GM19351 (cell line): ENCODE data around the gene PCDH9.
A peak's percentile ranks its signal among the peaks of the same experiment; 100 is the strongest.

ENCODE experiments used
- ATAC-seq: cut with Tn5 transposase; IDR thresholded peaks from one replicate; pipeline ENCODE4 v1.9.1; 2021; ENCODE audit warnings: mild to moderate bottlenecking, moderate library complexity; ENCODE audit not compliant: unreplicated experiment

The PCDH9 gene

DNA sequence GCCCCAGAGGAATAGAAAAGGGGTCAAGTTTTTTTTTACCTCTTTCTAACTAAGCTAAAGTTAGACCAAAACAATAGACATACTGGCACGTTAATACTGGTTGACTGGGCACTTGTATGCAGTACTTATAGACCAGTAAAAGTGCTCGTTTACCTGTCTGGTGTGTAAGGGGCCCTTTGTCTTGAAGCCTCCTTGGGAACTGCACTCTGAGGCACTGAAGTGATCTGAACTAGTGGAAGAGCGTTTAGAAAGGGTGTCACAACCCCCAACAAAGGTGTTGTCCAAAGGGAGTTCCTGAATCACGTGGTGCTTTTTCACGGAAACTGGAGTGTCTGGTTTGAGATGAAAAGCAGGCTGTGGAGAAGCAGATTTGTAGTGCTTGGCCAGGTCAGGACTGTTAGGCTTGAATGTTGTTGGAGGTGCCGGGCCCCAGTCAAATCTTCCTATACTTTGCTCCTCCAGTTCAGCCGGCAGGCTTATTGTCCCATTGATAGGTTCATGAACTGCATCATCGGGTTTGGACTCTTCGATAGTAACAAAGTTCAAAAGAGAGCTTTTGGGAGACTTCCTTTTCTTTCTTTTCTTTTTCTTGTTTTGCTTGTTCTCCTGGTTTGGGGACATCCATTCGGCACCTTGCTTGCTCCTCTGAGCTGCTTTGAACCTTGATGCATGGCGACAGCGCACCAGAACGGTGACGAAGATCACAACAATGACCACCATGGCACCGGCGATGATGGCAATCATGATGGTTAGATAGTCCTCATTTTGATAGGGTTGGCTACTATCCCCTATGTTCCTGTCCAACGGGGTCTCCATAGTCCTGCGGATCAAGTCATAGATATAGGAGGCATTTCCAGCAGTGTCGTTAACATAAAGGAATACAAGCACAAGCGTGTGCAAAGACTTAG lies 4.6 kb downstream of the PCDH9 start:
- ATAC-seq, result no peak

- ATAC-seq, result peak; percentile 74
Measured at GRCh38 chr13:67224148-67224846, 5.8 kb downstream of the PCDH9 start.

GRCh38 chr13:67223742-67224141 lies 6.4 kb downstream of the PCDH9 start:
- no peak for ATAC-seq

- no peak for ATAC-seq
Measured at GRCh38 chr13:67223024-67223423, 7.1 kb downstream of the PCDH9 start.

GRCh38 chr13:67221630-67222226 lies 8.4 kb downstream of the PCDH9 start:
- peak; percentile 51 for ATAC-seq

DNA sequence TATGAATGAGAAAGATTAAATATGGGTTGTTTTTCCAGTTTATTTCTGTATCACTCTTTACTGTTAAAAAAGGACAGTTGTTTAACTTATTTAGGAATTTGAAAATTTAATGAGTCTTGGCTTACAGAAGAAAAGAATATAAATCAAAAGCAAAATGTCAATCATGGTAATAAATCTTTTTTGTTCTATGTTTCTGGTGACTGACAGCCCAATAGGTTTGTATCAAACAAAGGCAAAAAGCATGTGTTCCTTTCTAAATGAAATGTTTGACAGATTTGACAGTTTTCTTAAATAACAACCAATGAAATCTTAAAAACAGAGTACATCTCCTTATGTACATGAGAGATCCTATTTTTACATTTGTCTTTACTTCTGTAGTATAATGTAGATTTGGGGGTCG lies 11.0 kb downstream of the PCDH9 start:
- no peak for ATAC-seq

- no peak for ATAC-seq
Measured at GRCh38 chr13:67217880-67218279, 12.3 kb downstream of the PCDH9 start.

DNA sequence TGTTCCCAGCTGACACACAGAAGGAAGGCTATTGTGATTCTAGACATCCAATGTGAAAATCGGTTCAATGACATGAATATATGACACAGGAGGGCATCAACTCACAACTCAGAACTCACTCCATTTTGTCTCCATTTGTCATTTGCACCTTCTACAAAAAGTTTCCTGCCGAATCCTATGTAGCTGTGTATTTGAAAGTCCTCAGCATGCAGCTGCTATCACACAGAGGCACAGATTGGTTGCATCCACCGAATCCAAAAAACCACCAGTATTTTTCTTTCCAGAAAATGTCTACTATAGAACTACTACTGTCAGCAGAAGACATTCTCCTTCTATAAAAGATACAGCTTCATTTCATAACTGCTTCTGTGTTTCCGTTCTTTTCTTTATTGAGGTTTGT lies 13.3 kb downstream of the PCDH9 start:
- no peak for ATAC-seq

DNA sequence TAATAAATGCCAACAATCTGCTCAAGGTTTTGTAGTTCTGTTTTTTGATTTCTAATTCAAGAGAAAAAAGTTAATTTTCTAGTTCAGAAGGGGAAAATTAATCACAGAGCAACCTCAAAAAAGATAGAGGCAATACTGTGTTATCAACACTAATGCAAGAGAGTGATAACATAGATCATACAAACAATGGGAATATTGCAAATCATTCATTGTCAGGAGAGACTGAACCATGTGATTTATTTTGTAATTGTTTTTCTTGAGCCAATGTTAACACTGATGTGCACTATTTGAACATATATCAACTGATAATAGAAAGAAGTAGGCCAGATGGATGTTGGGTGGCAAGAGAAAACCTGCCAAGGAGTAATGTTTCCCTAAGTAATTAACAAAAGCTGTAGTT lies 19.9 kb downstream of the PCDH9 start:
- no peak for ATAC-seq

DNA sequence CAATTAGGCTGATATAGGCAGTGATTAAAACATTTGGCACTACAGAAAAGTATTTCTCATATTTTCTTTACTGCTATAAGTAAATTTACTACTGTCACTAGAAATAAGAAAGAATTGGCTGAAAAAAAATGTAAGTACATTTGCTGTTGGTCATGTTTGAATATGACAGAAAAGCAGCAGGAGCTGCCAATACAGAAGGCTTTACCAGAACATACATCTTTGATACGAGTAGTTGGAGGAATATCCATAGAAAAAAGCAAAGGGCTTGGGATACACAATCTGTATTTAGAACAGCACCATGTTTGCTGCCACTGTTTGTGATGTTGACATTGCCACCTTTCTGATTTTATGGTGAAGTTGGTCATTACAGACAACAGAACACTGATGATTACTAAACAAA lies 21.6 kb downstream of the PCDH9 start:
- no peak for ATAC-seq

GRCh38 chr13:67204764-67205163 lies 25.4 kb downstream of the PCDH9 start:
- no peak for ATAC-seq

DNA sequence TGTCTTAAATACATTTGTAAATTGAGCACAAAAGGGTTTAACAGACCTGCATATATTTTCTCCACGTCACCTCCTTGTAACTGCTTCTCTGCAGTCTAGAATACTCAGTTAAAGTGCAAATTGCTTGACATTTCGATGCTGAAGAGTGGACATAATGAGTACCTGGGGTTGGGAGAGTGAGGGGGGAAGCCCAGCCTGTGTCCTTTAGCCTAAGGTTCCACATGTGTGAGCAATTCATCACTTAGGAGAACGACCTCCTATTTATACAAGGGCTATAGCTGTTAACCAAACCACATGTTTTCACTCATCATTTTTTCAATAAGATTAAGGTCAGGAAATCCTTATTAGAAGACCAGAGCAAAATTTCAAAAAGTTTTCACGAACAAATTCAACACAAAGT lies 29.5 kb downstream of the PCDH9 start:
- no peak for ATAC-seq

- ATAC-seq, result no peak
Measured at GRCh38 chr13:67200183-67200582, 30.0 kb downstream of the PCDH9 start.

- no peak for ATAC-seq
Measured at GRCh38 chr13:67197704-67198103, 32.4 kb downstream of the PCDH9 start.

DNA sequence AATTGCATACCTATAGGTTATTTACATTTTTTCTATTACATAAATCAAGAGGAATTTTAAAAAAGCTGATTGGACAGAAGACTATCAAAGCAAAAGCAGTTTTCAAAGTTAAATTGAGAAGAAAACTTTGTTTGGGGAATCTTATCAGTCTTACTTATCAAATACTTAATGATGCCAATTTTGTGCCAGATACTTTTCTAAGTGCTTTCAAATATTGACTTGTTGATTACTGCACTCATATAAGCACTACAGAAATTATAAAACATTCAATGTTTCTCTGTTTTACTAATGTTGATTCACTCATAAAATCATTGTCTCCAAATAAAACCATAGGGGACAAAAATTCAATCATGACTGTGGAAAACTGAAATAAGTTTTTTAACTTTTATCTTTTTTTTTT lies 36.2 kb downstream of the PCDH9 start:
- no peak for ATAC-seq

GRCh38 chr13:67192751-67193150 lies 37.4 kb downstream of the PCDH9 start:
- ATAC-seq, result no peak

GRCh38 chr13:67186995-67187569 lies 43.1 kb downstream of the PCDH9 start:
- ATAC-seq, result no peak

DNA sequence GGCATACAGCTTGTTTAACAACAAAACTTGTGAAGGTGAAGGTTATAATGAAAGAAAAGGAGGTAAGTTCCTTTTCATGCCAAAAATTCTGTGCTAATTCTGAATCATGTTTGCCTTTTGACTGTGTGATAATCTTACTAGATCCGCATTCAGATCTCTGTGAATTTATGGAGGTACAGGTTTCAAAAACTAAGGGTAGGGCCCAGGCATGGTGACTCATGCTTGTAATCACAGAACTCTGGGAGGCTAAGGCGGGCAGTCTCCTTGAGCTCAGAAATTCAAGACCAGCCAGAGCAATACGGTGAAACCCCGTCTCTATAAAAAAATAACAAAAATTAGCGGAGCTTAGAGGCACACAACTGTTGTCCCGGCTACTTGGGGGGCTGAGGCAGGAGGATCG lies 45.9 kb downstream of the PCDH9 start:
- ATAC-seq, result no peak

- no peak for ATAC-seq
Measured at GRCh38 chr13:67183151-67183550, 47.0 kb downstream of the PCDH9 start.

DNA sequence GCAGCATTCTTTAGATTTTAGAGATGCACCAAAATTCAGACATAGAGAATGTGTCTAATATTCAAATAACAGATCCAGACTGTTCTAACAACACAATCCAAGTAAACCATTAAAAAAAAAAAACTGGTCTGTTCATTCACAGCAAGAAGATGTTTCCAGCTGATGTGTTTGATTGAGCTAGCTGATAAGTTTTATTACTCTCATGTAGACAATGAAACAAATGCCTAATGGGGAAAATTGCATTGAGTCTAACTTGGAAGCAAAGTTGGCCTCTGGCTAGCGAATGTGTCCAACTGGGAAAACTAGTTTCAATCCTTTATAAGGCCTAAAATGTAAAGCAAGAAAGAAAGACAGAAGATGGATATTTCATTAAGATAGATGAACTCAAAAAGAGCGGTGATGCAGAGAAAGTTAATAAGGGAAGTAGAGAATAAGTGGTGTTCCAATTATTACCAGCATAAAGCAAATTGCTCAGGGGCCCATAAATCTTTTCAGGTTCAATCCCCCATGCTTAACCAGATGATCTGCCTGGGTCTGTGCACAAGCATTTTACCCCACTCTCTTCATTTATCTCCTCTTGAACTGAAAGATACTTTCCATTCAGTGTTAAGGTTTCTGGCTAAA lies 54.2 kb downstream of the PCDH9 start:
- ATAC-seq, result no peak

DNA sequence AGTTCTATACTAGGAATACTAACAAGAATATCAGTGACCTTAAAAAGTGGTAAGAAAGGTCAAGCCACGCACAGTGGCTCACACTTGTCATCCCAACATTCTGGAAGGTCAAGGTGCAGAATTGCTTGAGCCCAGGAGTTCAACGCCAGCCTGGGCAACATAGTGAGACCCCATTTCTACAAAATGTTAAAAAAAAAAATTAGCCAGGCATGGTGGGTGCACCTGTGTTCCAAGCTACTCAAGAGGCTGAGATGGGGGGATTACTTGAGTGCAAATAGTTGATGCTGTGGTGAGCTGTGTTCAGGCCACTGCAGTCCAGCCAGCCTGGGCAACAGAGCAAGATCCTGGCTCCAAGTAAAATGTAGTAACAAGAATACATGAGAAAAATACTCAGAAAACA lies 61.8 kb downstream of the PCDH9 start:
- no peak for ATAC-seq
